Measurements from ENCODE around the gene EEPD1. TPM values are rescaled to one million over a fixed set of nuclear protein-coding genes. Genes with fewer than 3 reads are reported as not detected.

Gene EEPD1
- total RNA-seq, 4 donors from 2014 or later, result 12.4 to 36.2 (median 20.4) TPM

GRCh38 chr7:36336390-36336789 lies 183.3 kb downstream of the EEPD1 start:
- 92 to 96% methylated on average over 4 of the region's 4 CpGs for WGBS, 2 donors (ENCODE audit: low coverage in 1 of 2)
- H3K36me3 ChIP-seq, result peaks cover 0 to 31% of the 10 kb centered on the region in 2 donors
- H3K4me3 ChIP-seq, result no peak overlapping the region
- no peaks in the 10 kb centered on the region for H3K27me3 ChIP-seq
- H3K27ac ChIP-seq, result no peak overlapping the region
- H3K9me3 ChIP-seq, result peaks cover 0 to 6% (median 0%) of the 10 kb centered on the region in 3 donors
- H3K4me1 ChIP-seq, result no peaks in the 10 kb centered on the region
- no peak for ATAC-seq
- TF ChIP-seq, protein P1, sequence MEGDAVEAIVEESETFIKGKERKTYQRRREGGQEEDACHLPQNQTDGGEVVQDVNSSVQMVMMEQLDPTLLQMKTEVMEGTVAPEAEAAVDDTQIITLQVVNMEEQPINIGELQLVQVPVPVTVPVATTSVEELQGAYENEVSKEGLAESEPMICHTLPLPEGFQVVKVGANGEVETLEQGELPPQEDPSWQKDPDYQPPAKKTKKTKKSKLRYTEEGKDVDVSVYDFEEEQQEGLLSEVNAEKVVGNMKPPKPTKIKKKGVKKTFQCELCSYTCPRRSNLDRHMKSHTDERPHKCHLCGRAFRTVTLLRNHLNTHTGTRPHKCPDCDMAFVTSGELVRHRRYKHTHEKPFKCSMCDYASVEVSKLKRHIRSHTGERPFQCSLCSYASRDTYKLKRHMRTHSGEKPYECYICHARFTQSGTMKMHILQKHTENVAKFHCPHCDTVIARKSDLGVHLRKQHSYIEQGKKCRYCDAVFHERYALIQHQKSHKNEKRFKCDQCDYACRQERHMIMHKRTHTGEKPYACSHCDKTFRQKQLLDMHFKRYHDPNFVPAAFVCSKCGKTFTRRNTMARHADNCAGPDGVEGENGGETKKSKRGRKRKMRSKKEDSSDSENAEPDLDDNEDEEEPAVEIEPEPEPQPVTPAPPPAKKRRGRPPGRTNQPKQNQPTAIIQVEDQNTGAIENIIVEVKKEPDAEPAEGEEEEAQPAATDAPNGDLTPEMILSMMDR (IDR thresholded peaks at IDR 0.05), result no peak
- TF ChIP-seq POLR2A (IDR thresholded peaks at IDR 0.05), result no peak
- no peak for TF ChIP-seq EP300 (IDR thresholded peaks at IDR 0.05)
- TF ChIP-seq POLR2AphosphoS5 (IDR thresholded peaks at IDR 0.05), result no peak

- H3K36me3 ChIP-seq, result peaks cover 0 to 18% of the 10 kb centered on the region in 2 donors
- no peak for ATAC-seq
- H3K9me3 ChIP-seq, result no peaks in the 10 kb centered on the region
- H3K4me3 ChIP-seq, result no peak overlapping the region
- no peaks in the 10 kb centered on the region for H3K27me3 ChIP-seq
- no peak overlapping the region for H3K27ac ChIP-seq
- TF ChIP-seq POLR2A (IDR thresholded peaks at IDR 0.05) (no peak), EP300 (IDR thresholded peaks at IDR 0.05) (no peak)
- no peaks in the 10 kb centered on the region for H3K4me1 ChIP-seq
- WGBS, 2 donors (ENCODE audit: low coverage in 1 of 2), result 93 to 100% methylated on average over 3 of the region's 3 CpGs
These were observed 185.2 kb downstream of the EEPD1 start for GRCh38 chr7:36338256-36338655.

GRCh38 chr7:36343548-36343947 lies 190.5 kb downstream of the EEPD1 start:
- no peak for ATAC-seq
- H3K9me3 ChIP-seq, result no peaks in the 10 kb centered on the region
- no peaks in the 10 kb centered on the region for H3K36me3 ChIP-seq
- H3K4me1 ChIP-seq, result peaks cover 0 to 6% (median 5%) of the 10 kb centered on the region in 3 donors
- no peak for TF ChIP-seq POLR2A (IDR thresholded peaks at IDR 0.05)
- TF ChIP-seq POLR2AphosphoS5 (IDR thresholded peaks at IDR 0.05), result no peak
- no peak for TF ChIP-seq EP300 (IDR thresholded peaks at IDR 0.05)
- TF ChIP-seq, protein P1 (IDR thresholded peaks at IDR 0.05), result no peak
- no peaks in the 10 kb centered on the region for H3K27me3 ChIP-seq
- 67 to 89% methylated on average over 1 of the region's 1 CpG for WGBS, 2 donors (ENCODE audit: low coverage in 1 of 2)
- H3K4me3 ChIP-seq, result no peak overlapping the region
- no peak overlapping the region for H3K27ac ChIP-seq

GRCh38 chr7:36344622-36345021 lies 191.6 kb downstream of the EEPD1 start:
- Histone ChIP-seq H3K27me3 (no peaks in the 10 kb centered on the region), H3K4me3 (no peak overlapping the region), H3K4me1 (peaks cover 0 to 9% (median 7%) of the 10 kb centered on the region in 3 donors), H3K36me3 (no peaks in the 10 kb centered on the region), H3K27ac (no peak overlapping the region), H3K9me3 (no peaks in the 10 kb centered on the region)
- TF ChIP-seq POLR2AphosphoS5 (IDR thresholded peaks at IDR 0.05) (no peak), EP300 (IDR thresholded peaks at IDR 0.05) (no peak), POLR2A (IDR thresholded peaks at IDR 0.05) (no peak)
- TF ChIP-seq, protein P1 (IDR thresholded peaks at IDR 0.05), result no peak
- 75 to 76% methylated on average over 2 of the region's 2 CpGs for WGBS, 2 donors (ENCODE audit: low coverage in 1 of 2)
- no peak for ATAC-seq

- no peak for ATAC-seq
- no peaks in the 10 kb centered on the region for H3K27me3 ChIP-seq
- H3K36me3 ChIP-seq, result no peaks in the 10 kb centered on the region
- H3K9me3 ChIP-seq, result no peaks in the 10 kb centered on the region
- no peak overlapping the region for H3K27ac ChIP-seq
- TF ChIP-seq POLR2AphosphoS5 (IDR thresholded peaks at IDR 0.05) (no peak), EP300 (IDR thresholded peaks at IDR 0.05) (no peak), POLR2A (IDR thresholded peaks at IDR 0.05) (no peak)
- TF ChIP-seq, protein P1 (IDR thresholded peaks at IDR 0.05), result no peak
- WGBS, 2 donors (ENCODE audit: low coverage in 1 of 2), result 95 to 96% methylated on average over 6 of the region's 6 CpGs
- peaks cover 0 to 9% (median 7%) of the 10 kb centered on the region in 3 donors for H3K4me1 ChIP-seq
- H3K4me3 ChIP-seq, result no peak overlapping the region
These were observed 193.3 kb downstream of the EEPD1 start for GRCh38 chr7:36346260-36346831.
